Activated naive CD4-positive, alpha-beta T cell treated with anti-CD3 and anti-CD28 coated beads, Interleukin-2, amount 10 ng/mL, durations not matched to agents 7 days and 5 days (primary cell): ENCODE measurements around the gene CACNA1S.

Experiments
- CTCF ChIA-PET: fragments of 350-600 bp; sonication (Branson Sonifier 250); formaldehyde crosslinking; loops from one replicate; lab custom pipeline; 2021; ENCODE audit warnings: antibody characterized with exemption; lab: Charles Lee
- DNase-seq: peaks from one replicate; pipeline ENCODE4 v3.0.0-alpha.2; 2020
- H3K27ac Mint-ChIP-seq: one replicate; pipeline ENCODE4 v1.8.0; 2021; ENCODE audit warnings: mild to moderate bottlenecking, moderate library complexity, mixed read lengths
- H3K27me3 Mint-ChIP-seq: one replicate; pipeline ENCODE4 v1.8.0; 2021; ENCODE audit warnings: mild to moderate bottlenecking, mixed read lengths
- H3K36me3 Mint-ChIP-seq: one replicate; pipeline ENCODE4 v1.8.0; 2021; ENCODE audit warnings: mixed read lengths
- H3K4me1 Mint-ChIP-seq: one replicate; pipeline ENCODE4 v1.8.0; 2021; ENCODE audit warnings: mixed read lengths
- H3K4me3 Mint-ChIP-seq: one replicate; pipeline ENCODE4 v1.8.0; 2021; ENCODE audit warnings: mild to moderate bottlenecking, moderate library complexity, mixed read lengths
- H3K9me3 Mint-ChIP-seq: one replicate; pipeline ENCODE4 v1.8.0; 2021; ENCODE audit warnings: mixed read lengths

CACNA1S gene

DNA sequence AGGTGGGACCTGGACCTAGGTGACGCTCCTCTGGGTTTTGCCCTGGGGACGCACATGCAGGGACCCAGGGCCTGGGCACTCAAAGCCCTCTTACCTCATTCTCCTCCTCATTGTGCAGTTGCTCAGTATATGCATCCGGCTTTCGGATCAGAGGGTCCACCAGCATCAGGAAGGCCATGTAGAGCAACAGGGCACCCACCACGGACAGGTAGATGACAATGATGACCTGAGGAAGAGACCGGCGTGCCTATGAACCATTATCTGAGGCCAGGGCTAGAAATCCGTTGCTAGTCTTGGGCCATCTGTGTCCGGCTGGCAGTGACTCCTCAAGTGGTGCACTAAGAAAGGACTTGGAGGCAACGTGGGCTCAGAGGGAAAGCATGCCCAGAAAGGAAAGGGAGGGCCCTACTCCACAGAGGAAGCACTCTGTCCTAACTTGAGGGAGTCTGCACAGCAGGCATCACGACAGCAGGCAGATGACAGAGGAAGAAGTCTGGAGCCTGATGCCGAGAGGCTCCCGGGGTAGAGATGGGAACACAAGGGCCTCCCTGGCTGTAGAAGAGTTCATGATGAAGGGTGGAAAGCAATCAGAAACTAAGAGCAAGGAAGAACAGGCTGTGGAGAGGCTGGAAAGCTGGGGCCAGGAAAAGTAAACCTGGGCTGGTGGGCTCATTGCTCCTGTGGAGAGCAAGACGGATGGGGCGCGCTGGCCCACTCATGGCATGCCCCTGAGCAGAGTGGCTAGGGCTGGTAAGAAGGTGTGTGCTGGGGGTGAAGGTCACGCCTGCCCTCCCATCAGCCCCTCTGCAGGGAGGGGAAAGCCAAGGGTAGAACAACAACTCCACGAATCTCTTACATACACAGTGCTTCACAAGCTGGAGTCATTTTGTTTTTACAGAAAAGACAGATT is 31.8 kb upstream of the CACNA1S start:
- DNase-seq = no peak
- Mint-ChIP-seq H3K9me3 (no peaks in the 10 kb centered on the region), H3K27ac (no peak overlapping the region), H3K36me3 (peaks cover 5% of the 10 kb centered on the region), H3K27me3 (no peaks in the 10 kb centered on the region), H3K4me3 (no peak overlapping the region), H3K4me1 (no peaks in the 10 kb centered on the region)
- CTCF ChIA-PET = no interaction called here

DNA sequence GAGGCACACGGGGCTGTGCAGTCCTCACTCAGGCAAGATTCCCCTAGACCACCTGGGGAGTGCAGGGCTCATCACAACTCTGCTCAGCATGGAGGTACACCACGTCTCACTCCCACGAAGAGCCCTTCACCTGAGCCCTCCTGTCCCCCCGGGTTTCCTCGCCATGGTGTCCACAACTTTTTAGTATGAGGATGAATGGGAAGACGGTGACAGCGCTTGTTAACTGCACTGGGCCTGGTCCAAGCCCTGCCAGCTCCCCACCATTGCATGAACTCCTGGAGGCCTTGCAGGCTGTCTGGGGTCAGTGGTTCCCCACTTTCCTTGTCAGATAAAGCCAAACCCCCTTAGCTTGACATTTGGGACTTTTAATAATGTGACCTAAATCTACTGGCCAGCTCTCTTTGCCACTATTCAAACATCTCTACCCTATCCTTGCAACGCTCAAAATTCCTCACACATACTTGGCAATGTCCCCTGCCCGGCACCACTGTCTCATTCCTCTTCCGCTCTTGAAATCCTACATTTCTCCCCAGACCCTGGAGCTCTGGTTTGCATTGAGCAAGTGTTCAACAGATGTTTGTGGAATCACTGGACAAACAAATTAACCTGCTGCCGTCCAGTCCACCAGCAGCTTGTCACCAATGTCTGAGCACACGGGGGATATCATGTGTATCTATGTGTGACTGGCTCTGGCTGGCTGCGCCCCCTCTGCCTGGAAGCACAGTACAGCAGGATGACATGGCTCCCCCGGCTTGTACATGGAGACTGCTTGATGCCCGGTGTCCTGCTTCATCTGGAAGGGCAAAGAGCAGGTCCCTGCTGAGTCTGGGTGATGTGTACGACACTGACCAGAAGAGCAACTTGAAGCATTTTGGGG is 30.9 kb upstream of the CACNA1S start:
- Mint-ChIP-seq H3K9me3 (no peaks in the 10 kb centered on the region), H3K4me3 (no peak overlapping the region), H3K27me3 (no peaks in the 10 kb centered on the region), H3K36me3 (peaks cover 5% of the 10 kb centered on the region), H3K27ac (no peak overlapping the region), H3K4me1 (no peaks in the 10 kb centered on the region)
- CTCF ChIA-PET = no interaction called here
- no peak for DNase-seq

DNA sequence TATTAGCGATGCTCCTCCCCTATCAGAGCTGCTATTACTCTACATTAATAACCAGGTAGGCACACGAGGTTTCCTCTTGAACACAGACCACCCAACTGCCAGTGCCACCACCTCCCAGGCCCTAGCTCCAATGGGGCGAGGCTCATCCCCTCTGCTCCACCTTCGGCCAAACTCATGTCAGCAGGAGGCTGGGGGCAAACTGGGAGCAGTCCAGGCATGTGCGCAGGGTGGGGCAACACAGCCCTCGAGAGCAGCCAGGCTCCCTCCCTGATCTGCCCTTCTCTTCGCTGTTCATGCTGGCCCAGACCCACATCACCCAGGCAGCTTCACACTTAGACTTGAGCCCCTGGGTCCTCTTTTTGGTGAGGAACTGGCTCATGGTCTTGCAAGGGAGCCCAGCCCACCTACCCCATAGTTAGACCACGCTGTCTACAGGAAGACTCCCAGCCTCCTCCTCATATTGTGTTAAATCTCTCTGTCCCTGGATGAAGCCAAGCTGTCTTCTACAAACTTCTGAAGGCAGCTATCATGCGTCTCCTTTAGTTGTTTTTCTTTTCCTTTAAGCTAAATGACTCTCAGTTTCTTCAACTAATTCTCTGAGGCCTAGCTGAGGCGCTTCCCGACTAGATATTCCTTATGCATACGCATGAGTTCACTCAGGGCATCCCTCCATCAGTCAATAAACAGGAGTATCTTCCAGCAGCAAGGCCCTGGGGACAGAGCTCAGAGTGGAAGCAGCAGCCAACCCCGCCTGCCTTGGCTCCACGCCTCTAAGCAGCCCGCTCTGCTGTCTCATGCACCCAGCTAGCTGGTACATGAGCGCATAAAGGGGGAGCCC is 30.0 kb upstream of the CACNA1S start:
- no peaks in the 10 kb centered on the region for H3K4me1 Mint-ChIP-seq
- no peaks in the 10 kb centered on the region for H3K27me3 Mint-ChIP-seq
- no peak for DNase-seq
- no peak overlapping the region for H3K27ac Mint-ChIP-seq
- H3K4me3 Mint-ChIP-seq = no peak overlapping the region
- peaks cover 5% of the 10 kb centered on the region for H3K36me3 Mint-ChIP-seq
- CTCF ChIA-PET = interaction anchor here (0.9 to 1.9 kb wide), 2 partner anchors 8 to 23 kb away, joined by 3 to 10 read pairs; no protein-coding TSS in a partner anchor
- no peaks in the 10 kb centered on the region for H3K9me3 Mint-ChIP-seq

DNA sequence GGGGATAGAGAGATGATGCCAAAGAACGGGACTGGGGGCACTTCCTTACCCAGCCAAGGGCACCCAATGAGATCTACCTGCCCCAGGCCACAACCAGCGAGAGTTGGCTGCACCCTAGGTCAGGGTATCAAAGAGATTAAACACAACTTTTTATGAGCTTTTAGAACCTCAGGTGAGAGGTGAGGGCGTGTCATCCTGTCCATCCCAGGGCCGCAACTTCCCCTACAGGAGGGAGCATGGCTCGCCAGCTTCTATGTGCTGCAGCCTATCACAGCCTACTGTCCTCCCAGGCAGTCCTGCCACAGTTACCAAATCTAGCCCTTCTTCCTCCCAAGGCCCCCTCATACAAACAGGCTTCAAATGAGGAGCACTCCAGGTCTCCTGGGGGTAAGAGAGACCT is 29.2 kb upstream of the CACNA1S start:
- Mint-ChIP-seq H3K9me3 (no peaks in the 10 kb centered on the region), H3K27me3 (no peaks in the 10 kb centered on the region), H3K4me3 (no peak overlapping the region), H3K27ac (no peak overlapping the region), H3K36me3 (peaks cover 5% of the 10 kb centered on the region), H3K4me1 (no peaks in the 10 kb centered on the region)
- CTCF ChIA-PET = interaction anchor here (0.9 to 1.9 kb wide), 2 partner anchors 9 to 23 kb away, joined by 3 to 10 read pairs; no protein-coding TSS in a partner anchor
- DNase-seq = no peak

DNA sequence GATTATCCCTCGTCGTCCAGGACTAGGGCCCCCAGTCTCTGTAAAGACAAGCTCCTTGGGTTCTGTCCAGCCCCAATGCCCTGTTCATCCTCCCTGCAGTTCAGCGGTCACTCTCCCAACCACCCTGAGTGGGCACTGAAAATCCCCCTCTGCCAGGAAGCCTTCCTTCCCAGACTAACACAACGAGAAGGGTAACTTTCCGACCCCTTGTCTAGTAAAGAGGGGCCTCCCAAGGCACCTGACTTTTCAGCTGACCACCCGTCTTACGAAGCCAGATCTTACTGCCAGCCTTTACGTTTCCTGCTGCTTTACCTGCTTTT is 28.7 kb upstream of the CACNA1S start:
- Mint-ChIP-seq H3K9me3 (no peaks in the 10 kb centered on the region), H3K27ac (peak overlapping the region; percentile 68), H3K4me1 (no peaks in the 10 kb centered on the region), H3K4me3 (no peak overlapping the region), H3K27me3 (no peaks in the 10 kb centered on the region), H3K36me3 (peaks cover 5% of the 10 kb centered on the region)
- DNase-seq = no peak
- CTCF ChIA-PET = interaction anchor here (0.9 to 1.9 kb wide), 2 partner anchors 9 to 22 kb away, joined by 3 to 10 read pairs; no protein-coding TSS in a partner anchor

DNA sequence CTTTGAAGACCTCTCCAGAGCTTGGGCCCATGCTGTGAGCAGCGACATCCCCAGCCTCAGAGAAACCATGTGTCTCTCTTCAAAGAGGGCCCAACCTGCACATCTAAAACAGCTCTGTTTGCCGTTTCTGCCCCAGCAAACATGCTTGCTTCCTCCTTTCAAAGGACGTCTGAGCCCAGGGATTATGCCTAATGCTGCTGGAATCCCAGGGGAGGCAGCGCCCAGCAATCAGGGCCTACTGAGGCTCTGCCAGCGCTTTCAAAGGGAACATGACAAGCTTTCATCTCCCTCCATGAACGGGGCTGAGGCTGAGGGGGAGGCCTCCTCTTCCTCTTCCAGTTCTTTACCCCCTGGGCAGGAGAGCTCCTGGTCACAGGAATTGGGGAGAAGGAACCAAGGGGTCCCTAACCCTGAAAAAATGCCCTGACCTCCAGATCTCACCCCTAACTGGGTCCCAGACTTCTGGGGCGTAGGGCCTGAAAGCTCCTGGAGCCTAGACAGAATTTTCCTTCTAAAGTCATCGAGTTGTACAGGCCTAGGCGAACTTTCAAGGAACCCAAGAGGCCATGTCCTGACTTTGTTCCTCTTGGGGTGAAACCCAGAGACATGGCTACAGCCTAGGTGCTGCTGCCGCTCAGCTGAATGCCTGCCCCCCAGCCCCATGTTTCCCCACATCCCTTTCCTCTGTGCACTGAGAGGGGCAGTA is 28.2 kb upstream of the CACNA1S start:
- CTCF ChIA-PET = interaction anchor here (1.9 kb wide), 1 partner anchor 10 kb away, joined by 10 read pairs; no protein-coding TSS in a partner anchor
- H3K4me3 Mint-ChIP-seq = no peak overlapping the region
- no peak for DNase-seq
- H3K4me1 Mint-ChIP-seq = no peaks in the 10 kb centered on the region
- peaks cover 7% of the 10 kb centered on the region for H3K36me3 Mint-ChIP-seq
- H3K27ac Mint-ChIP-seq = peak overlapping the region; percentile 68
- no peaks in the 10 kb centered on the region for H3K9me3 Mint-ChIP-seq
- H3K27me3 Mint-ChIP-seq = no peaks in the 10 kb centered on the region

DNA sequence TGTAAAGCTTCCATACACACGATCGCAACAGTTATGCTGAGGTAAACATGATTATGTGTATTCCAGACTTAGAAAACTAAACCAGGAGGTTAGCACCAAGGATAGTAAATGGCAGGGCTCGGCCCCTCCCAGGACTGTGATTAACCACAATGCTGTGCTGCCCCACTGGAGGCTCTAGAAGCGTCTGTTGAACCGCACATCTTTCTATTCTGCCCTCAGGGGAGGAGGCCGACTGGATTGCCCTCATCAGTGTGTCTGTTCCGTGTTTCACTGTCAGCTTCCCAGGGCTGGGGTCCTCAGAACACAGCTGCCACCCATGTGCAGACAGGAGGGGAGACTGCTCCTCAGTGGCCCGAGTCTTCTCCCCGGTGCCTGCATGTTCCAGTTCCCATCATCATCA is 27.5 kb upstream of the CACNA1S start:
- H3K4me3 Mint-ChIP-seq = no peak overlapping the region

DNA sequence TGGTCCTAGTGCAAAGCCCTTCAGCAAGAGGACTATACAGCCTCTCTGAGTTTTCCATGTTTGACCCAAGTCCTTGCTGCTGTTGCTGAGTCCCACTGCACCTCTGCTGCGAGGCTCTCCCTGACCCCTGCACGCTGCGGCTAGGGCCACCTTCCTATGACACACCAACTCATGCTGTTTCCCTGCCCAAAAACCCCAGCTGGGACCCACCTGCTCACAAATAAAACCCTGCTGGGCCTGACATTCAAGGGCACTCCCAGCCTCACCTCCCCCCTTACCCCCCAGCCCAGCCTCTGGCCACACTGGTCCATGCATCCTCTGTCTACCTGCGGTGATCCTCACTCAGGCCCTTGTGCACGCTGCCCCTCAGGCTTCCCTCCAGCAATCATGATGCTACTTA is 27.1 kb upstream of the CACNA1S start:
- CTCF ChIA-PET = interaction anchor here (1.3 kb wide), 1 partner anchor 11 kb away, joined by 5 read pairs; no protein-coding TSS in a partner anchor
- Mint-ChIP-seq H3K27me3 (no peaks in the 10 kb centered on the region), H3K36me3 (peaks cover 9% of the 10 kb centered on the region), H3K4me3 (no peak overlapping the region), H3K27ac (no peak overlapping the region), H3K9me3 (no peaks in the 10 kb centered on the region), H3K4me1 (no peaks in the 10 kb centered on the region)
- no peak for DNase-seq

More for the DNA sequence above, 27.5 kb upstream of the CACNA1S start:
- DNase-seq = no peak
- Mint-ChIP-seq H3K36me3 (peaks cover 9% of the 10 kb centered on the region), H3K27ac (no peak overlapping the region), H3K9me3 (no peaks in the 10 kb centered on the region), H3K4me1 (no peaks in the 10 kb centered on the region), H3K27me3 (no peaks in the 10 kb centered on the region)
- CTCF ChIA-PET = no interaction called here

DNA sequence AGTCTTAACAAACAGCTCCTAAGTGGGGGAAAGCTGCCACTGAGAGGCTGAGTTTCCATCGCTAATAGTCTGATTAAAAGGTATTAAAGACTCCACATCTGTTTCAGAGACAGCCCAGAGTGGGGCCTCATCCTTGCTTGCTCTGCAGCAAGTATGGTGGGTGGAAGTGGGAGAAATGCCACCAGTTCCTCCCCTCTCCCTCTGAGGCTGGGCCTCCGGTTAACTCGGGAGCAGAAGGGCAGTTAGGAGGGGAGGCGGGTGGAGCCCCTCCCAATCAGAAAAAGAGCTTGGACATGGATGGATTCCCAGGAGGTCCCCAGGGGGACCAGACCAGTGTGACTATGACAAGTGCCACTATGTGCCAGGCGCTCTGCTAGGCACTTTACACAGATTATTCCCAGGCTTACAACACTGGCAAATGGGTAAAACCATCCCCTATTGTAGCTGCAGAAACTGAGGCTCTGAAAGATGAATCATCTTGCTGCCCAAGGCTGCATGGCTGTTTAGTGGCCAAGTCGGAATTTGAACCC is 26.1 kb upstream of the CACNA1S start:
- no peak for DNase-seq
- no peaks in the 10 kb centered on the region for H3K9me3 Mint-ChIP-seq
- no peaks in the 10 kb centered on the region for H3K27me3 Mint-ChIP-seq
- H3K36me3 Mint-ChIP-seq = peaks cover 9% of the 10 kb centered on the region
- CTCF ChIA-PET = interaction anchor here (0.9 to 1.3 kb wide), 2 partner anchors 12 to 25 kb away, joined by 4 to 5 read pairs; no protein-coding TSS in a partner anchor
- no peak overlapping the region for H3K27ac Mint-ChIP-seq
- H3K4me1 Mint-ChIP-seq = no peaks in the 10 kb centered on the region
- H3K4me3 Mint-ChIP-seq = no peak overlapping the region

DNA sequence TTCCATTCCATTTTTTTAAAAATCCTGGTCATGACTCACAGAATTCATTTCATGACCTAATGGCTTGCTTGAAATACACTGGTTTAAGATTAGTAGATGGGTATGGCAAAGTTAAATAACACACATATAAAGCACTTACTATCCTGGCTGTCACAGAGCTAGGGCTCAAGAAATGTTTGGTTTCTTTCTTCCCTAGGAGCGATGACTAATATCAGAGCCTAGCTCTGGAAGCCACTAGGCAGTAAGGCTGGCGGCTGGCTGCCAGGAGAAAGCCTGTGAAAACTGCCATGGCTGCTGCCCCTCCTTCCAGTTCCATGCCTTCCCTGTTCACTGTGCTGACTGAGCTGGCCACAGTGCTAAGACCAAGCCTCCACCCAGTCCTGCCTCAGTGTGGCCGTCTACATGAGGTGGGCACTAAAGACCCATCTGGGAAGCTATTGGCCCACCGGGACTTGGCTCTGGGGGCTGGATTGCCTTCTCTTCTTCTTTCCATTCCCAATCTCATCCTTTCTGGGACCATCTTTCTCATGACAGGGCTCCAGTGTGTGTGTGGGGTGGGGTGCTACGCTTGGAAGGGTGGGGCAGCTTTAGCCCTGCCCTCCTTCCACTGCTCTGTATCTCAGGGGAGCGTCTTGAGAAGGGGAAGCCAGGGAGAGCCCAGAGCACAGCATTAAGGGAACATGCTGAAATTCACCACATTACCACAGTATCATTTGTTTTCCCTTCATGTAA is 25.5 kb upstream of the CACNA1S start:
- Mint-ChIP-seq H3K4me1 (no peaks in the 10 kb centered on the region), H3K9me3 (no peaks in the 10 kb centered on the region), H3K36me3 (peaks cover 4% of the 10 kb centered on the region), H3K4me3 (no peak overlapping the region), H3K27ac (no peak overlapping the region), H3K27me3 (no peaks in the 10 kb centered on the region)
- DNase-seq = no peak
- CTCF ChIA-PET = interaction anchor here (0.9 to 1.3 kb wide), 3 partner anchors 13 to 37 kb away, joined by 3 to 5 read pairs (median 4); no protein-coding TSS in a partner anchor

DNA sequence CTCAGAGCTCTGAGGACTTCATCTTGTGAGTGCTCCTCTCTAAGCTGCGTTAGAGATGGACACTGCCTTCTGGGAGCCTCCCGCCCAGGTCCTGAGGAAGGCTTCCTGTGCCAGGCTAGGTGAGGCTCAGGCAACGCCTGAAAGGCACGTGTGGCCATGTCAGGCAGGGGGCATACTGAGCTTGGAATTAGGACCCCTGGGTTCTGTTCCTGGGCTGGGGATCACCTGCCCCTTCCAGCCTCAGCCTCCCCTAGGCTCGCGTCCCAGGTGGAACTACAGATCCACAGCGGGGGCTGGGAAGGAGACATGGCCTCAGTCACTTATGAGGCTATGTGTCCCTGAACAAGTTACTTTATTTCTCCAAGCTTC is 24.8 kb upstream of the CACNA1S start:
- Mint-ChIP-seq H3K4me1 (no peaks in the 10 kb centered on the region), H3K36me3 (peaks cover 4% of the 10 kb centered on the region), H3K27me3 (no peaks in the 10 kb centered on the region), H3K4me3 (no peak overlapping the region), H3K9me3 (no peaks in the 10 kb centered on the region), H3K27ac (no peak overlapping the region)
- CTCF ChIA-PET = interaction anchor here (1.0 to 1.1 kb wide), 3 partner anchors 18 to 51 kb away, joined by 3 read pairs; no protein-coding TSS in a partner anchor
- no peak for DNase-seq

DNA sequence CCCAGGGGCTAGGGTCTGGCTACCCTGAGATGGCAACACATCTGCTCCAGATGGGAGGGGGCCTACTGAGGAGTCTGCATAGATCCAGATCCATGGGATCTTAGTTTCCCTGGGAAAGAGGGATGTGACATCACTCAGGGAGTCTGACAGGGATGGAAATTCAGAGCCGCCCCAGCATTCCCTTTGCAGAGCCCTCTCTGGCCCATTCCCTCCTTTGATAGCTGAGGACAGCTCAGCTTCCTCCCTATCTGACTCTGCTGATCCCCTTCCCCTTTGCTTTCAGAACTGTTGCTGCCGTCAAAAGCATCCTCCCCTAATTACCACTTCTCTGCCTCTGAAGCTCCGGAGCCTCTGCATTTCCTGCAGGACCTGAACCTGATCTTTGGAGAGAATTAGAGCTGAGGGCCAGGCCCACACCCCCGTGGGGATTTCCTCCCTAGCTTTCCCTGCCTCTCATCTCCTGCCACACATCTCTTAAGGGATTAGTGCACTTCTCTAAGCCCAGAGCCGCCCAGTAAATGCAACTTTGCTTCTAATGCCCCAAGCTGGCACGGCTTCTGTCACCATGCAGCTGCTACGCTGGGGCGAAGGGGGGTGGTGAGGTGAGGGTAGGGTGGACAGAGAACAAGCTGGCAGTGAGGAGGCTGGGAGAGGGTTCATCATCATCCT is 24.3 kb upstream of the CACNA1S start:
- peaks cover 4% of the 10 kb centered on the region for H3K36me3 Mint-ChIP-seq
- no peaks in the 10 kb centered on the region for H3K27me3 Mint-ChIP-seq
- H3K4me3 Mint-ChIP-seq = no peak overlapping the region
- no peaks in the 10 kb centered on the region for H3K4me1 Mint-ChIP-seq
- H3K9me3 Mint-ChIP-seq = no peaks in the 10 kb centered on the region
- CTCF ChIA-PET = interaction anchor here (1.0 to 1.1 kb wide), 3 partner anchors 18 to 50 kb away, joined by 3 read pairs; no protein-coding TSS in a partner anchor
- DNase-seq = no peak
- H3K27ac Mint-ChIP-seq = no peak overlapping the region
